ENCODE measurements around the gene CASKIN1. TPM values are rescaled to one million over a fixed set of nuclear protein-coding genes. Genes with fewer than 3 reads are reported as not detected.

CASKIN1 gene
- total RNA-seq, 1 experiment from 2014 or later = 6.6 TPM

- Mint-ChIP-seq H3K9me3 (ENCODE audit: unreplicated experiment) (no peaks in the 10 kb centered on the region), H3K4me1 (ENCODE audit: low read depth, unreplicated experiment) (no peaks in the 10 kb centered on the region), H3K27ac (ENCODE audit: unreplicated experiment) (no peak overlapping the region), H3K4me3 (ENCODE audit: unreplicated experiment) (no peak overlapping the region), H3K27me3 (ENCODE audit: insufficient read depth, unreplicated experiment) (no peaks in the 10 kb centered on the region), H3K36me3 (ENCODE audit: insufficient read depth, unreplicated experiment) (peaks cover 4% of the 10 kb centered on the region)
- no peak overlapping the region for H3K4me3 ChIP-seq (ENCODE audit: low read depth, low read length)
- DNase-seq = no peak
- H3K27me3 ChIP-seq (replicated peaks; ENCODE audit: control insufficient read depth, insufficient read depth, low read length) = no peaks in the 10 kb centered on the region
- CTCF ChIA-PET = no interaction called here
- POLR2A ChIA-PET = no interaction called here
- peaks cover 2% of the 10 kb centered on the region for H3K4me1 ChIP-seq
- H3K36me3 ChIP-seq (ENCODE audit: control insufficient read depth, insufficient read depth, low read length) = no peaks in the 10 kb centered on the region; the same call in 1 of the 2 replicates
- BruUV-seq (replicated peaks) = no TSS peak
- no peaks in the 10 kb centered on the region for H3K9me3 ChIP-seq
- intact Hi-C loops (cut with micrococcal nuclease; ENCODE audit: unreplicated experiment) = no loop called here
- TF ChIP-seq CTCF (IDR thresholded peaks at IDR 0.05; ENCODE audit: insufficient read depth in 1 of 2, low read depth in 1 of 2, low read length in 1 of 2, severe bottlenecking in 1 of 2, unreplicated experiment in 1 of 2) = no peak
These were observed 33.3 kb upstream of the CASKIN1 start for GRCh38 chr16:2229632-2230250.

GRCh38 chr16:2229091-2229490 lies 32.7 kb upstream of the CASKIN1 start:
- H3K4me3 ChIP-seq (ENCODE audit: low read depth, low read length) = no peak overlapping the region
- Mint-ChIP-seq H3K27me3 (ENCODE audit: insufficient read depth, unreplicated experiment) (no peaks in the 10 kb centered on the region), H3K27ac (ENCODE audit: unreplicated experiment) (no peak overlapping the region), H3K36me3 (ENCODE audit: insufficient read depth, unreplicated experiment) (peaks cover 2% of the 10 kb centered on the region), H3K9me3 (ENCODE audit: unreplicated experiment) (no peaks in the 10 kb centered on the region), H3K4me1 (ENCODE audit: low read depth, unreplicated experiment) (no peaks in the 10 kb centered on the region), H3K4me3 (ENCODE audit: unreplicated experiment) (no peak overlapping the region)
- intact Hi-C loops (cut with micrococcal nuclease; ENCODE audit: unreplicated experiment) = no loop called here
- no TSS peak for BruUV-seq (replicated peaks)
- H3K27me3 ChIP-seq (replicated peaks; ENCODE audit: control insufficient read depth, insufficient read depth, low read length) = no peaks in the 10 kb centered on the region
- TF ChIP-seq CTCF (IDR thresholded peaks at IDR 0.05; ENCODE audit: insufficient read depth in 1 of 2, low read depth in 1 of 2, low read length in 1 of 2, severe bottlenecking in 1 of 2, unreplicated experiment in 1 of 2) = no peak
- ChIA-PET POLR2A (no interaction called here), CTCF (no interaction called here)
- no peak for DNase-seq
- H3K36me3 ChIP-seq (ENCODE audit: control insufficient read depth, insufficient read depth, low read length) = no peaks in the 10 kb centered on the region; the same call in 1 of the 2 replicates
- H3K4me1 ChIP-seq = peaks cover 8% of the 10 kb centered on the region
- H3K9me3 ChIP-seq = no peaks in the 10 kb centered on the region

- no TSS peak for BruUV-seq (replicated peaks)
- no peaks in the 10 kb centered on the region for H3K27me3 Mint-ChIP-seq (ENCODE audit: insufficient read depth, unreplicated experiment)
- no peaks in the 10 kb centered on the region for H3K27me3 ChIP-seq (replicated peaks; ENCODE audit: control insufficient read depth, insufficient read depth, low read length)
- peaks cover 8% of the 10 kb centered on the region for H3K4me1 ChIP-seq
- no peaks in the 10 kb centered on the region for H3K4me1 Mint-ChIP-seq (ENCODE audit: low read depth, unreplicated experiment)
- no peak overlapping the region for H3K27ac Mint-ChIP-seq (ENCODE audit: unreplicated experiment)
- peaks cover 10% of the 10 kb centered on the region for H3K36me3 Mint-ChIP-seq (ENCODE audit: insufficient read depth, unreplicated experiment)
- H3K4me3 Mint-ChIP-seq (ENCODE audit: unreplicated experiment) = no peak overlapping the region
- intact Hi-C loops (cut with micrococcal nuclease; ENCODE audit: unreplicated experiment) = no loop called here
- no peaks in the 10 kb centered on the region; the same call in 1 of the 2 replicates for H3K36me3 ChIP-seq (ENCODE audit: control insufficient read depth, insufficient read depth, low read length)
- H3K9me3 Mint-ChIP-seq (ENCODE audit: unreplicated experiment) = no peaks in the 10 kb centered on the region
- TF ChIP-seq CTCF (IDR thresholded peaks at IDR 0.05; ENCODE audit: insufficient read depth in 1 of 2, low read depth in 1 of 2, low read length in 1 of 2, severe bottlenecking in 1 of 2, unreplicated experiment in 1 of 2) = no peak
- ChIA-PET CTCF (no interaction called here), POLR2A (no interaction called here)
- H3K4me3 ChIP-seq (ENCODE audit: low read depth, low read length) = no peak overlapping the region
- no peak for DNase-seq
- no peaks in the 10 kb centered on the region for H3K9me3 ChIP-seq
These were observed 31.9 kb upstream of the CASKIN1 start for GRCh38 chr16:2228161-2228824.

Data from Caco-2 (cell line).